ENCODE measurements around the gene FOXB1.

Gene FOXB1

DNA sequence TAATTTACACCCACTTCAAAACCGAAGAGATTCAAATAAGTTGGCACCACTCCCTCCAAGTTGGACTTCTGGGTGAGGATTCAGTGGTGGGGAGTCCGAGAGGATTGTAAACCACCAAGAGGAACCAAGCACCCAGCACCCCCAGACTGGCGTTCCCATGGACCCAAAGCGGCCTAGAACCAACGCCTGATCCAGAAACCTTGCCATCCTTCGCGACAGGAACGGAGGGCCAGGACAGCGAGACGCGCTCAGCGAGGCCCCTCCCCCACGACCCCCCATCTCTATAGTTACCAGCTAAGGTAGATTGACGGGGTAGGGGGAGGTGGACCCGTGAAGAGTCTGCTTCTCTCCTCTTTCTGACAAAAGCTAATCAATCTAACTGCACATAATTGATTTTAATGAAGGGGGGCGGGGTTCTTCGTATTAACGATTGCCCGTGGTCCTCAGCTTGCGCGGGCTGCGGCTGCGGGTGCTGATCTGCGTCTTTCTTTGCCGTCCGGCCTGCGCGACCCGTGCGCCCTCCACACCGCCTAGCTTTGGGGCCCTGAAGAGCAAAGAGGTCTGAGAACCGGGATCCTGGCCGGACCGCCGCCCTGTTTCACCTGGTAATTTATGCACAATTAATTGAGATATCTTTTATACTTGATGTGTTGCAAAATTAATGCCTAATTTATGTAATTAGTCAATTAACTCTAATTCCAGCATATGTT lies 10.9 kb upstream of the FOXB1 start:
- Histone ChIP-seq H2AK5ac (ENCODE audit: low read length) (no peak overlapping the region), H2BK5ac (ENCODE audit: low read length) (no peak overlapping the region), H3K56ac (ENCODE audit: low read length) (no peak overlapping the region), H3K18ac (ENCODE audit: low read length) (no peak overlapping the region), H3K79me1 (ENCODE audit: low read length) (no peaks in the 10 kb centered on the region), H3K9ac (ENCODE audit: low read length) (no peak overlapping the region), H3K27me3 (ENCODE audit: insufficient read depth, low read length, poor library complexity) (peaks cover 14% of the 10 kb centered on the region), H3K79me2 (ENCODE audit: control insufficient read depth, insufficient read depth, low read length) (no peaks in the 10 kb centered on the region), H3K4me2 (ENCODE audit: low read length) (no peak overlapping the region), H3K36me3 (ENCODE audit: control insufficient read depth, insufficient read depth, low read length) (no peaks in the 10 kb centered on the region), H4K8ac (ENCODE audit: low read depth, low read length) (no peak overlapping the region), H2BK120ac (ENCODE audit: low read depth, low read length) (no peak overlapping the region), H3K4me1 (ENCODE audit: control insufficient read depth, low read depth, low read length) (peaks cover 6% of the 10 kb centered on the region), H3K27ac (ENCODE audit: low read depth, low read length) (no peak overlapping the region), H3K4me3 (ENCODE audit: low read length) (no peak overlapping the region), H3K4ac (ENCODE audit: low read depth, low read length) (no peak overlapping the region), H2BK15ac (replicated peaks; ENCODE audit: low read depth) (no peak overlapping the region), H3K23ac (ENCODE audit: low read length) (no peak overlapping the region), H4K5ac (ENCODE audit: low read length) (no peak overlapping the region)
- WGBS (ENCODE audit: extremely low coverage, insufficient coverage, low lambda C conversion rate), result no CpG with 5 or more reads among the region's 35 CpGs
- no peak for DNase-seq

DNA sequence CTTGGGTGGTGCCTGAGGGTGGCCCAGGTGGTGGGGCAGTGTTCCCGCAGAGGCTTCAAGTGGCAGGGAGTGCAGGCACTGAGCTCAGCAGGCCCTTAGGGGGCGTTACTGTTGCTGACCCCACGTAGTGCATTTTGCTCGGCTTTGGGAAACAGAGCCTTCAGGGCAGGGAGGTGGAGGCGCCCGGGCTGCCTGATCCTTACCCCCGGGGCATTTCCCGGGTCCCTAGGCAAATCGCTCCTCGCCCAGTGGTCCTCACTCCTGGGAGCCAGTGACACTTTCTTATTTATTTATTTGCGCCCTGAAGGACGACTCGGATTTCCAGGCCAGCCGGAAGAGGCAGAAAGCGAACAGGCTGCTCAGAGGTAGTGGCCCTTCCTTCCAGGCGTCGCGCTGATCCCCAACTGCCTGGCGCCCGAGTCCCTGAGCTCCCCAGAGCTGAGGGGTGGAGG lies 10.1 kb upstream of the FOXB1 start:
- Histone ChIP-seq H3K4me1 (ENCODE audit: control insufficient read depth, low read depth, low read length) (peaks cover 6% of the 10 kb centered on the region), H3K4me3 (ENCODE audit: low read length) (peak overlapping the region; percentile 11), H3K4me2 (ENCODE audit: low read length) (peak overlapping the region; percentile 53), H2BK5ac (ENCODE audit: low read length) (no peak overlapping the region), H3K56ac (ENCODE audit: low read length) (peak overlapping the region; percentile 44), H4K5ac (ENCODE audit: low read length) (no peak overlapping the region), H3K18ac (ENCODE audit: low read length) (no peak overlapping the region), H3K79me1 (ENCODE audit: low read length) (no peaks in the 10 kb centered on the region), H2BK120ac (ENCODE audit: low read depth, low read length) (no peak overlapping the region), H2AK5ac (ENCODE audit: low read length) (no peak overlapping the region), H3K9ac (ENCODE audit: low read length) (peak overlapping the region; percentile 27), H3K79me2 (ENCODE audit: control insufficient read depth, insufficient read depth, low read length) (no peaks in the 10 kb centered on the region), H3K36me3 (ENCODE audit: control insufficient read depth, insufficient read depth, low read length) (no peaks in the 10 kb centered on the region), H3K27ac (ENCODE audit: low read depth, low read length) (no peak overlapping the region), H3K27me3 (ENCODE audit: insufficient read depth, low read length, poor library complexity) (peaks cover 16% of the 10 kb centered on the region), H3K4ac (ENCODE audit: low read depth, low read length) (no peak overlapping the region), H3K23ac (ENCODE audit: low read length) (no peak overlapping the region), H2BK15ac (replicated peaks; ENCODE audit: low read depth) (no peak overlapping the region), H4K8ac (ENCODE audit: low read depth, low read length) (no peak overlapping the region)
- peak; percentile 87 for DNase-seq
- no CpG with 5 or more reads among the region's 20 CpGs for WGBS (ENCODE audit: extremely low coverage, insufficient coverage, low lambda C conversion rate)

DNA sequence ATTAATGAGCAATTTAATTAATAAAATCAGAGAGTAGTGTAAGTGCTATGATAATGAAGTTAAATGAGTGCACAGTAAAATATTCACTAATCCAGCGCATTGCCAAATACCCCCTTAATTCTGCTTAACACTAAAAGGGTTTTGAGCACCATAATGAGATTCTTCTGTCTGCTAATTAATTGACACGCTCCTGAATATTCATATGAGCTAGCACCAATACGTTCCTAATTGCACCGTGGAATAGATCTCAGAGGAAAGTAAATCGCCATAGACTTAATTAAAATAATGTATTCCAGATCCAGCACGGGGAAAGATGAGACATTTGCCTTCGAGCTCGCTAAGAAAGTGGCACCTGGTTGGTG lies 9.6 kb upstream of the FOXB1 start:
- Histone ChIP-seq H4K8ac (ENCODE audit: low read depth, low read length) (no peak overlapping the region), H3K4me3 (ENCODE audit: low read length) (no peak overlapping the region), H3K79me2 (ENCODE audit: control insufficient read depth, insufficient read depth, low read length) (no peaks in the 10 kb centered on the region), H2BK5ac (ENCODE audit: low read length) (no peak overlapping the region), H3K18ac (ENCODE audit: low read length) (no peak overlapping the region), H3K9ac (ENCODE audit: low read length) (no peak overlapping the region), H3K4me1 (ENCODE audit: control insufficient read depth, low read depth, low read length) (peaks cover 9% of the 10 kb centered on the region), H3K27me3 (ENCODE audit: insufficient read depth, low read length, poor library complexity) (peaks cover 22% of the 10 kb centered on the region), H2BK15ac (replicated peaks; ENCODE audit: low read depth) (no peak overlapping the region), H4K5ac (ENCODE audit: low read length) (no peak overlapping the region), H3K36me3 (ENCODE audit: control insufficient read depth, insufficient read depth, low read length) (no peaks in the 10 kb centered on the region), H3K79me1 (ENCODE audit: low read length) (no peaks in the 10 kb centered on the region), H2BK120ac (ENCODE audit: low read depth, low read length) (no peak overlapping the region), H3K27ac (ENCODE audit: low read depth, low read length) (no peak overlapping the region), H3K4ac (ENCODE audit: low read depth, low read length) (no peak overlapping the region), H3K23ac (ENCODE audit: low read length) (no peak overlapping the region), H3K4me2 (ENCODE audit: low read length) (peak overlapping the region; percentile 12), H2AK5ac (ENCODE audit: low read length) (no peak overlapping the region), H3K56ac (ENCODE audit: low read length) (peak overlapping the region; percentile 47)
- no CpG with 5 or more reads among the region's 8 CpGs for WGBS (ENCODE audit: extremely low coverage, insufficient coverage, low lambda C conversion rate)
- no peak for DNase-seq

DNA sequence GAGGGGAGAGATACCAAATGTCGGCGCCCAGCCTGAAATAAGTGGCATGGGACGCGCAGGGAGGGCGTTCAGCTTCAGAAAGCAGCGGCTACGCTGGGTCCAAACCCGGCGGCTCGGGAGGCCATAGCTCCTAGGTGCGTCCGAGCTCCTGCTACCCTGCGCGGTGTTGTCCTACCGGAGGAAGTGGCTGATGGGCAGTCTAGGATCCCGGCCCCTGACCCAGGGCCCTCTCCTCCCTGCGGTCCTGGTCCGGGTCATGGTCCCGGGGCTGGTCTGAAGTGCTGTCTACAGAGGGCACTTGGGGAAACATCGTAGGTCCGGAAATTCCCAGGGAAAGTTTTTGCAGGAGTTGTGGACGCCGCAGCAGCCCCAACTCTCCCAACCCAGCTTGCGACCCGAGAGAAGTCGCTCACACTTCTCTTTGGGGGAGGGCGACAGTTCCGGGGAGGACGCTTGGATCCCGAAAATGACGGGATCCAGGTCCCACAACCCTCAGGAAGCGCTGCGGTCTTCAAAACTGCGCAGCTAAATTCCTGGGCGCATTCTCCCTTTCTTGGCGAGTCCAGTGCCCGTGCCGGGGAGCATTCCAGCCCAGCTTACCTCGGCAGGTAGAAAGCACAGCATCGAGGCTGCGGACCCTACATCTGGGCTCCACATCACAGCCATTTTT lies 9.1 kb upstream of the FOXB1 start:
- no peak overlapping the region for H3K27ac ChIP-seq (ENCODE audit: low read depth, low read length)
- no peak overlapping the region for H2BK120ac ChIP-seq (ENCODE audit: low read depth, low read length)
- H4K8ac ChIP-seq (ENCODE audit: low read depth, low read length), result no peak overlapping the region
- no peaks in the 10 kb centered on the region for H3K36me3 ChIP-seq (ENCODE audit: control insufficient read depth, insufficient read depth, low read length)
- H3K4ac ChIP-seq (ENCODE audit: low read depth, low read length), result no peak overlapping the region
- H4K5ac ChIP-seq (ENCODE audit: low read length), result no peak overlapping the region
- peak overlapping the region; percentile 12 for H3K4me2 ChIP-seq (ENCODE audit: low read length)
- H2BK5ac ChIP-seq (ENCODE audit: low read length), result no peak overlapping the region
- WGBS (ENCODE audit: extremely low coverage, insufficient coverage, low lambda C conversion rate), result no CpG with 5 or more reads among the region's 41 CpGs
- H3K56ac ChIP-seq (ENCODE audit: low read length), result peak overlapping the region; percentile 47
- no peak overlapping the region for H3K23ac ChIP-seq (ENCODE audit: low read length)
- no peak overlapping the region for H3K18ac ChIP-seq (ENCODE audit: low read length)
- peak overlapping the region; percentile 17 for H3K9ac ChIP-seq (ENCODE audit: low read length)
- peaks cover 22% of the 10 kb centered on the region for H3K27me3 ChIP-seq (ENCODE audit: insufficient read depth, low read length, poor library complexity)
- H3K79me1 ChIP-seq (ENCODE audit: low read length), result no peaks in the 10 kb centered on the region
- H3K4me3 ChIP-seq (ENCODE audit: low read length), result no peak overlapping the region
- no peaks in the 10 kb centered on the region for H3K79me2 ChIP-seq (ENCODE audit: control insufficient read depth, insufficient read depth, low read length)
- H3K4me1 ChIP-seq (ENCODE audit: control insufficient read depth, low read depth, low read length), result peaks cover 9% of the 10 kb centered on the region
- H2AK5ac ChIP-seq (ENCODE audit: low read length), result no peak overlapping the region
- DNase-seq, result peak; percentile 61
- no peak overlapping the region for H2BK15ac ChIP-seq (replicated peaks; ENCODE audit: low read depth)

DNA sequence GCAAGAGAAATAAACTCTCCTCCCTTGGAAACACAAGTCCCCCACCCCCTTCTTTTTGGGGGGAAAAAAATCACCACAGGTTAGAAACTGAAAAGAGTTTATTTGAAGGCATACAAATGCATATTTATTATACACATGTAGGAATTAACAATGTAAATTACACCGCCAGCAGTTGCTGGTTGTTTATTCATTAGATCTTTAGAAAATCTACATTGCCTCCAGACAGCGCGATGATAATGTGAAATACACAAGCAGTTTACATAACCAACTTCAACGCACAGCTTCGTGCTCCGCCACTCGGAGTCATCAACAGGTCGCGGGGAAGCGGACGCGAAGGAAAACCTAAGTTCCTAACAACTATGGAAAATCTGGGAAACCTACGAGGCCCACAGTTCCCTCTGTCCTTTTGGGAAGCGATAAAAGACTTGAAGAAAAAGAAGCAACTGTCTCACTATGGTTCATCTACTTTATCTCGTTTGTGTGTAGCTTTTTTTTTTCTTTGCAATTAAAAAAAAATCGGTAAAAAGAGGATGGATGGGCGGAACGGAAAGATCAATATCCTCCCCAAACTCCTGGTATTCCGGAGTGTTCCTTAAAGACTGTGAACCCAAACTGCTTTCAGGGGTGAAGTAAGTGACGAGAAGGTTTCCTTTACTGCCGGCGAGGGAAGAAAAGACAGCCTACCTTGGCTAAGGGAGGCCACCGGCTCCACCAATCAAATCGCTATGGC lies 8.4 kb upstream of the FOXB1 start:
- Histone ChIP-seq H3K27ac (ENCODE audit: low read depth, low read length) (no peak overlapping the region), H3K79me2 (ENCODE audit: control insufficient read depth, insufficient read depth, low read length) (no peaks in the 10 kb centered on the region), H3K18ac (ENCODE audit: low read length) (no peak overlapping the region), H3K4me3 (ENCODE audit: low read length) (no peak overlapping the region), H3K36me3 (ENCODE audit: control insufficient read depth, insufficient read depth, low read length) (no peaks in the 10 kb centered on the region), H2BK15ac (replicated peaks; ENCODE audit: low read depth) (no peak overlapping the region), H4K8ac (ENCODE audit: low read depth, low read length) (no peak overlapping the region), H3K23ac (ENCODE audit: low read length) (no peak overlapping the region), H3K4me1 (ENCODE audit: control insufficient read depth, low read depth, low read length) (peaks cover 9% of the 10 kb centered on the region), H2BK5ac (ENCODE audit: low read length) (no peak overlapping the region), H2AK5ac (ENCODE audit: low read length) (no peak overlapping the region), H3K9ac (ENCODE audit: low read length) (no peak overlapping the region), H3K27me3 (ENCODE audit: insufficient read depth, low read length, poor library complexity) (peaks cover 22% of the 10 kb centered on the region), H3K79me1 (ENCODE audit: low read length) (no peaks in the 10 kb centered on the region), H4K5ac (ENCODE audit: low read length) (no peak overlapping the region), H3K4ac (ENCODE audit: low read depth, low read length) (no peak overlapping the region), H3K56ac (ENCODE audit: low read length) (no peak overlapping the region), H2BK120ac (ENCODE audit: low read depth, low read length) (no peak overlapping the region), H3K4me2 (ENCODE audit: low read length) (no peak overlapping the region)
- no CpG with 5 or more reads among the region's 24 CpGs for WGBS (ENCODE audit: extremely low coverage, insufficient coverage, low lambda C conversion rate)
- peak; percentile 44 for DNase-seq
